Progenitor cell of endocrine pancreas (in vitro differentiated cells): ENCODE measurements around the gene PANX2. TPM values are rescaled to one million over a fixed set of nuclear protein-coding genes. Genes with fewer than 3 reads are reported as not detected.

Experiments used
- DNase-seq: peaks from one replicate; pipeline ENCODE4 v3.0.0; 2021; ENCODE audit warnings: low spot score; ENCODE audit not compliant: unreplicated experiment
- H3K27ac Mint-ChIP-seq: 2 replicates; pipeline ENCODE4 v1.8.0; 2021; ENCODE audit warnings: mild to moderate bottlenecking, moderate library complexity, mixed read lengths
- H3K27me3 Mint-ChIP-seq: 2 replicates; pipeline ENCODE4 v1.8.0; 2021; ENCODE audit warnings: mixed read lengths
- H3K36me3 Mint-ChIP-seq: 2 replicates; pipeline ENCODE4 v1.8.0; 2022; ENCODE audit warnings: mixed read lengths; ENCODE audit not compliant: insufficient read depth
- H3K4me1 Mint-ChIP-seq: 2 replicates; pipeline ENCODE4 v1.8.0; 2021; ENCODE audit warnings: low read depth, mixed read lengths
- H3K4me3 Mint-ChIP-seq: 2 replicates; pipeline ENCODE4 v1.8.0; 2021; ENCODE audit warnings: low read depth, mild to moderate bottlenecking, moderate library complexity, mixed read lengths
- H3K9me3 Mint-ChIP-seq: 2 replicates; pipeline ENCODE4 v1.8.0; 2021; ENCODE audit warnings: low read depth, mixed read lengths
- CTCF ChIP-seq: fragments of 200-600 bp; sonication (generic); IDR thresholded peaks from one replicate; pipeline ENCODE4 v1.5.0; 2021; ENCODE audit warnings: antibody characterized with exemption, mild to moderate bottlenecking; ENCODE audit not compliant: unreplicated experiment
- total RNA-seq: library from RNA; stranded (reverse); gene quantifications from 2 replicates; pipeline ENCODE4 v1.2.1, GENCODE V29; 2021

The PANX2 gene
- total RNA-seq, 1 donor from 2014 or later, result 6.3 TPM

GRCh38 chr22:50193621-50194020, 23.1 kb downstream of the PANX2 start:
- Mint-ChIP-seq H3K27me3 (no peaks in the 10 kb centered on the region), H3K9me3 (no peaks in the 10 kb centered on the region), H3K4me1 (no peaks in the 10 kb centered on the region), H3K36me3 (no peaks in the 10 kb centered on the region), H3K27ac (no peak overlapping the region), H3K4me3 (no peak overlapping the region)
- no peak for DNase-seq
- no peak for TF ChIP-seq CTCF

- H3K36me3 Mint-ChIP-seq, result no peaks in the 10 kb centered on the region
- H3K4me1 Mint-ChIP-seq, result no peaks in the 10 kb centered on the region
- no peak for TF ChIP-seq CTCF
Measured at GRCh38 chr22:50194037-50194805, 23.7 kb downstream of the PANX2 start.

GRCh38 chr22:50196256-50196655, 25.7 kb downstream of the PANX2 start:
- no peaks in the 10 kb centered on the region for H3K9me3 Mint-ChIP-seq
- no peaks in the 10 kb centered on the region for H3K4me1 Mint-ChIP-seq
- no peaks in the 10 kb centered on the region for H3K36me3 Mint-ChIP-seq
- no peak for DNase-seq
- no peaks in the 10 kb centered on the region for H3K27me3 Mint-ChIP-seq
- no peak overlapping the region for H3K27ac Mint-ChIP-seq
- no peak overlapping the region for H3K4me3 Mint-ChIP-seq
- no peak for TF ChIP-seq CTCF

More at GRCh38 chr22:50194037-50194805, 23.7 kb downstream of the PANX2 start:
- no peak overlapping the region for H3K27ac Mint-ChIP-seq
- no peaks in the 10 kb centered on the region for H3K9me3 Mint-ChIP-seq
- no peak overlapping the region for H3K4me3 Mint-ChIP-seq
- H3K27me3 Mint-ChIP-seq, result no peaks in the 10 kb centered on the region
- DNase-seq, result no peak

- Mint-ChIP-seq H3K9me3 (no peaks in the 10 kb centered on the region), H3K27me3 (no peaks in the 10 kb centered on the region), H3K4me1 (peaks cover 4% of the 10 kb centered on the region), H3K27ac (no peak overlapping the region), H3K36me3 (no peaks in the 10 kb centered on the region), H3K4me3 (no peak overlapping the region)
- no peak for TF ChIP-seq CTCF
- DNase-seq, result no peak
Measured at GRCh38 chr22:50197000-50197800, 26.7 kb downstream of the PANX2 start.

- Mint-ChIP-seq H3K36me3 (peaks cover 2% of the 10 kb centered on the region), H3K4me1 (peaks cover 8% of the 10 kb centered on the region), H3K4me3 (no peak overlapping the region), H3K27ac (no peak overlapping the region), H3K9me3 (no peaks in the 10 kb centered on the region), H3K27me3 (no peaks in the 10 kb centered on the region)
- no peak for TF ChIP-seq CTCF
- no peak for DNase-seq
Measured at GRCh38 chr22:50197856-50198623, 27.5 kb downstream of the PANX2 start.
